Activated CD8-positive, alpha-beta memory T cell treated with anti-CD3 and anti-CD28 coated beads, Interleukin-2, amount 50 U/mL, for 24 hours (primary cell): ENCODE results near the gene MATCAP1.

Experiments
- DNase-seq: peaks from one replicate; pipeline ENCODE4 v3.0.0-alpha.2; 2020; ENCODE audit errors: extremely low read depth

Gene MATCAP1

DNA sequence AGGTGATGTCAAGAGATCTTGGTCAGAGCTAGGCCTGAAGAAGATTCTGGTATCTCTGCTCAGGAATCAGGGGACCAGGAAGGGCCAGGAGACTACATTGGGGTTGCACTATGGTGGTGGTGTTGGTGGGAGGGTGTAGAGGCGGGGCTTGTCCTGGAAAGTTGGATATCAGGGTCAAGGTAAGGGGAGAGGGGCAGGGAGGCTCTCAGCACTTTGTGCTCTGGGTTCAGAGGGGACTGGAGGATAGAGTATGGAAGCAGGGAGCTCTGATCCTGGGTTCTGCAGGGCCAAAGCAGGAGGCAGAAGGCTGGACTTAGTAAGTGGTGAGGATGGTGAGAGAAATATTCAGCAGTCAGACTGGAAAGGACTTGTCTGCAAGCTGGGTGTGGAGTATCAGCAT lies 10.4 kb downstream of the MATCAP1 start:
- DNase-seq = no peak

- DNase-seq = no peak
These were observed 12.7 kb downstream of the MATCAP1 start for GRCh38 chr16:67170949-67171649.

GRCh38 chr16:67170168-67170948 lies 13.4 kb downstream of the MATCAP1 start, which contains the start of gene NOL3:
Gene NOL3 (plus strand): TSS chr16:67170538.
- no peak for DNase-seq

- no peak for DNase-seq
These were observed 14.1 kb downstream of the MATCAP1 start for GRCh38 chr16:67169642-67170167.

DNA sequence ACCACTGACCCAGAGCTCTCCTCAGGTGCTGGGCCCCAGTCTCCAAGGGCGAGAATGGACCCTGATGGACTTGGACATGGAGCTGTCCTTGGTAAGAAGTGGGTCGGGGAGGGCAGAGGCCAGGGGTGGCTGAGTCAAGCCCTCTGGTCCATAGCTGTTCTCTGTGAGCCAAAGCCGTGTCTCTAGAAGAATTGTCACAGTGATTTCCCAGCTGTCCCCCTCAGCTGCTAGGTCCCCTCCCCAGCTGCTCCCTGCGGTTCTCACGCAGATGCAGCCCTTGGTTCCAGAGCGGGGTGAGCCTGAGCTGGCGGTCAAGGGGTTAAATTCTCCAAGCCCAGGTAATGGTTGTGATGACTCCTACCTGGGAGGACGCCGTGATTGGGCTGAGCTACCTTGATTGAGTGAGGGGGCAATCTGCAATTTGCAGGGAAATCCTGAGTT lies 14.7 kb downstream of the MATCAP1 start:
- no peak for DNase-seq

DNA sequence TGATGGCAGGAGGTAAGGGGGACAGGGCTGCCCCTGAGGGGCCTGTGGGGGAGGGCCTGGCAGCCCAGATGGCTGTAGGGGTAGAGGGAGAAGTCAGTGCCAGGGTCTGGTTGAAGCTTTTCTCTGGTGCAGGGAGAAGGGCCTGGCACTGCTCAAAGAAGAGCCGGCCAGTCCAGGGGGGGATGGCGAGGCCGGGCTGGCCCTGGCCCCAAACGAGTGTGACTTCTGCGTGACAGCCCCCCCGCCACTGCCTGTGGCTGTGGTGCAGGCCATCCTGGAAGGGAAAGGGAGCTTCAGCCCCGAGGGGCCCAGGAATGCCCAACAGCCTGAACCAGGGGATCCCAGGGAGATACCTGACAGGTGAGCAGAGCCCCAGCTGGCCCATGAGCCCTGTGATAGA lies 16.2 kb downstream of the MATCAP1 start:
- no peak for DNase-seq

- DNase-seq = no peak
These were observed 17.1 kb downstream of the MATCAP1 start for GRCh38 chr16:67166598-67167168.

GRCh38 chr16:67166110-67166547 lies 17.6 kb downstream of the MATCAP1 start:
- no peak for DNase-seq

GRCh38 chr16:67165121-67166078 lies 18.4 kb downstream of the MATCAP1 start:
- no peak for DNase-seq

DNA sequence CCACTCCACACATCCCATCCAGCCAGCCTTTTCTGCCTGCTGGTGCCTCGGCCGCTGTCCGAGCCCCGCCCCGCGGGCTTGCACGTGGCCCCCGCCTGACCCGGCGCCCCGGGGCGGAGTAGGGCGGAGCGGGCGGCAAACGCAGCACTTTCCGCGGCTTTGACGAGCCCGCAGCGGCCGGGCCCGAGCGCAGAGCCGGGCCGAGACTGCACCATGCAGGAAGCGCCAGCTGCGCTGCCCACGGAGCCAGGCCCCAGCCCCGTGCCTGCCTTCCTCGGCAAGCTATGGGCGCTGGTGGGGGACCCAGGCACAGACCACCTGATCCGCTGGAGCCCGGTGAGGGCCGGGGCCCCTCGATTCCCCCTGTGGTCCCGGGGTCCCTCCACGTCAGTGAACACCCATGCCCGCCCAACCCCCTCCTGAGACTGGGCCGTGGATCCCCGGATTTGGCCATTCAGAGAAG lies 19.1 kb downstream of the MATCAP1 start, which contains the start of gene HSF4:
Gene HSF4, plus strand, starts transcription at position 147 of the 463 bp plus-strand sequence. Its CDS starts 67 bp downstream, at position 214.
- DNase-seq = no peak

GRCh38 chr16:67163999-67164558 lies 19.7 kb downstream of the MATCAP1 start:
- DNase-seq = no peak

DNA sequence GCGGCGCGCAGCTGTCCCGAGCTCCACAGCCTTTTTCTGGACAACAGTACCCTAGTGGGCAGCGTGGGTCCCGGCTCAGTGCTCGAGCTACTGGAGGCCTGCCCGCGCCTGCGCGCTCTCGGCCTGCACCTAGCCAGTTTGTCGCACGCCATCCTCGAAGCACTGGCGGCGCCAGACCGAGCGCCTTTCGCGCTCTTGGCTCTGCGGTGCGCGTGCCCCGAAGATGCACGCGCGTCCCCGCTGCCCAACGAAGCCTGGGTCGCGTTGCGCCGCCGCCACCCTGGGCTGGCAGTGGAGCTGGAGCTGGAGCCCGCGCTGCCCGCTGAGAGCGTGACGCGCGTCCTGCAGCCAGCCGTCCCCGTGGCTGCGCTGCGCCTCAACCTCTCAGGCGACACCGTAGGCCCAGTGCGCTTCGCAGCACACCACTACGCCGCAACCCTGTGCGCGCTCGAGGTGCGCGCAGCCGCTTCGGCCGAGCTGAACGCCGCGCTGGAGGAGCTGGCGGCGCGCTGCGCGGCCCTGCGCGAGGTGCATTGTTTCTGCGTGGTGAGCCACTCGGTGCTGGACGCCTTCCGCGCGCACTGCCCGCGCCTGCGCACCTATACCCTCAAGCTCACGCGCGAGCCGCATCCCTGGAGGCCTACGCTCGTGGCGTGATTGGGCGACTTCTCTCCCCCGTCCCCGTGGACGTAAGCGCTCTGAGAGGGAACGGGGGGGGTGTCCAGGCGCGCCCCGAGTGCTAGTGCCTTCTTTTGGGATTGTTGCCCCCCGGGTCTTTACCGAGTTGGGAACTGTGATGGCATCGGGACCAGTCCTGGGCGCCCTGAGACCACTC lies 20.4 kb downstream of the MATCAP1 start:
- DNase-seq = no peak

GRCh38 chr16:67162506-67163163 lies 21.1 kb downstream of the MATCAP1 start:
- no peak for DNase-seq

GRCh38 chr16:67161595-67162058 lies 22.1 kb downstream of the MATCAP1 start:
- DNase-seq = no peak

GRCh38 chr16:67158637-67159600 lies 24.8 kb downstream of the MATCAP1 start:
- DNase-seq = no peak

- DNase-seq = no peak
These were observed 25.7 kb downstream of the MATCAP1 start for GRCh38 chr16:67157892-67158635.

DNA sequence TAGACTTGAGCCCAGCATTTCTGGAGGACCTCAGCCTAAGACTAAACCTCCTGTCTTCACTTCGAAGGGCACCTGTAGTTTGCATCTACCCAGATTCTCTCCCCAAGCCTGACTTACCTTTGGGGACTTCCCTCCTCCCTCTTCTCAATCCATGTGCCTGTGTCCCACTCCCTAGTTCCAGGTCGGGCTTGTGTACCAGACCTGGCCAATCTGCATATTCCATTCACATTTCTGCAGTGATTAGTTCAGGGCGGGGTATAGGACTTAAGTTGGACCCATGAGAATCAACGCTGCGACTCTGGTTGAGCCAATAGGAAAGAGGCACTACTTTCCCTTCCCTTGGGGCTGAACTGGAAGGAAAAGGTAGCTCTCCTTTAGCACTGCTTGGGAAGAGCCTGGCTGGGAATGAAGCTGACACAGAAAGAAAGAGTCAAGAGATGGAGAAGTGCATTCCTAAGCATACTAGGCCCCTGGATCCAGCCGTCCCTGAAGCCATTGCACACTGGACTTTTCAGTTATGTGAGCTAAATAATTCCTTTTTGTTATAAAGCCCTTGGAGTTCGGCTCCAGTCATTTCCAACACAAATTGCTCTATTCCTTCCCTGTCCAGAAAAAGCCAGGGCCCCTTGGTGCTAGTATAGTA lies 26.5 kb downstream of the MATCAP1 start:
- no peak for DNase-seq
